Measurements from ENCODE around the gene YIPF6.
"Not testable (repeated sequence)": the region's sequence is repeated elsewhere in the genome, so short reads cannot be mapped to it uniquely, and the experiment has no call there.

The YIPF6 gene

GRCh38 chrX:68508799-68509198 lies 9.9 kb downstream of the YIPF6 start:
- no peak for TF ChIP-seq CTCF (IDR thresholded peaks at IDR 0.05; ENCODE audit: low read depth, low read length)
- H3K4me3 ChIP-seq (ENCODE audit: low read depth, low read length): no peak overlapping the region

- H3K4me3 ChIP-seq (ENCODE audit: low read depth, low read length): no peak overlapping the region
- peak; percentile 71 for TF ChIP-seq CTCF (IDR thresholded peaks at IDR 0.05; ENCODE audit: low read depth, low read length)
Observed at GRCh38 chrX:68511255-68511654, 12.4 kb downstream of the YIPF6 start.

GRCh38 chrX:68524680-68525079 lies 25.8 kb downstream of the YIPF6 start:
- not testable (repeated sequence) for H3K4me3 ChIP-seq (ENCODE audit: low read depth, low read length)

GRCh38 chrX:68532831-68533533 lies 34.1 kb downstream of the YIPF6 start:
- TF ChIP-seq CTCF (IDR thresholded peaks at IDR 0.05; ENCODE audit: low read depth, low read length): no peak
- no peak overlapping the region for H3K4me3 ChIP-seq (ENCODE audit: low read depth, low read length)

- TF ChIP-seq CTCF (IDR thresholded peaks at IDR 0.05; ENCODE audit: low read depth, low read length): no peak
- no peak overlapping the region for H3K4me3 ChIP-seq (ENCODE audit: low read depth, low read length)
Observed at GRCh38 chrX:68533656-68534055, 34.8 kb downstream of the YIPF6 start.

- H3K4me3 ChIP-seq (ENCODE audit: low read depth, low read length): no peak overlapping the region
- no peak for TF ChIP-seq CTCF (IDR thresholded peaks at IDR 0.05; ENCODE audit: low read depth, low read length)
Observed at GRCh38 chrX:68534691-68535090, 35.8 kb downstream of the YIPF6 start.

GRCh38 chrX:68536429-68536828 lies 37.6 kb downstream of the YIPF6 start:
- H3K4me3 ChIP-seq (ENCODE audit: low read depth, low read length): no peak overlapping the region
- no peak for TF ChIP-seq CTCF (IDR thresholded peaks at IDR 0.05; ENCODE audit: low read depth, low read length)

- H3K4me3 ChIP-seq (ENCODE audit: low read depth, low read length): no peak overlapping the region
- TF ChIP-seq CTCF (IDR thresholded peaks at IDR 0.05; ENCODE audit: low read depth, low read length): no peak
Observed at GRCh38 chrX:68536884-68537283, 38.0 kb downstream of the YIPF6 start.
